ENCODE results near the gene ZRANB3. TPM values are rescaled to one million over a fixed set of nuclear protein-coding genes. Genes with fewer than 3 reads are reported as not detected.

Gene ZRANB3
- polyA plus RNA-seq, 1 donor (not counting 4 experiments of a cell fraction or from before 2014, with no cell fraction given), result 10.6 TPM

DNA sequence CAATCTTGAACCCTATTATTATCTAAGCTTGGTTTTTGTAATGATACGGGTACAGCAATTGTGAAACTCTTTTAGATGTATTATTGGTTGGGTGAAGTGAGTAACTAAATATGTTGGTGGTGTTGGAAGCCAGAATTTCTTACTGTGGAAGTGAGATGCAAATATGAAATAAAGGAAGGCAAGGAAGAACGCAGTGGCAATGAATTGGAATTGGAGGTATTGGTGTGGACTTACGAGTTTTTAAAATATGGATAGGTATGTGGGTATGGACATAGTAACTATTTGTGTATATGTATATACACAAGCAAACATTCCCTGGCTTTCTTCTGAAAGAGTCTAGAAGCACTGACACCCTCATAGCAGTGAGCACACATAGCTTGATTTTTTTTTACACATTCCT, 373.2 kb downstream of the ZRANB3 start:
- no peak overlapping the region for H3K4me2 ChIP-seq (ENCODE audit: control insufficient read depth, extremely low read depth, insufficient read depth, low read depth, low read length)
- H3K9ac ChIP-seq (ENCODE audit: control insufficient read depth, extremely low read depth, insufficient read depth, low read length), result no peak overlapping the region
- DNase-seq (ENCODE audit: low read depth, low spot score) (no peak), FAIRE-seq (no peak)
- dilution Hi-C loops (cut with MboI; ENCODE audit: extremely low pct_ligation_motif_present, low sequenced_read_pairs), result no loop called here
- no peak overlapping the region for H2AFZ ChIP-seq (ENCODE audit: control insufficient read depth, low read length)
- H3K9me1 ChIP-seq (ENCODE audit: control insufficient read depth, extremely low read depth, insufficient read depth, low read length), result no peaks in the 10 kb centered on the region
- no peak for TF ChIP-seq EZH2 (IDR thresholded peaks at IDR 0.05; ENCODE audit: low read length)
- TF ChIP-seq, protein P1, sequence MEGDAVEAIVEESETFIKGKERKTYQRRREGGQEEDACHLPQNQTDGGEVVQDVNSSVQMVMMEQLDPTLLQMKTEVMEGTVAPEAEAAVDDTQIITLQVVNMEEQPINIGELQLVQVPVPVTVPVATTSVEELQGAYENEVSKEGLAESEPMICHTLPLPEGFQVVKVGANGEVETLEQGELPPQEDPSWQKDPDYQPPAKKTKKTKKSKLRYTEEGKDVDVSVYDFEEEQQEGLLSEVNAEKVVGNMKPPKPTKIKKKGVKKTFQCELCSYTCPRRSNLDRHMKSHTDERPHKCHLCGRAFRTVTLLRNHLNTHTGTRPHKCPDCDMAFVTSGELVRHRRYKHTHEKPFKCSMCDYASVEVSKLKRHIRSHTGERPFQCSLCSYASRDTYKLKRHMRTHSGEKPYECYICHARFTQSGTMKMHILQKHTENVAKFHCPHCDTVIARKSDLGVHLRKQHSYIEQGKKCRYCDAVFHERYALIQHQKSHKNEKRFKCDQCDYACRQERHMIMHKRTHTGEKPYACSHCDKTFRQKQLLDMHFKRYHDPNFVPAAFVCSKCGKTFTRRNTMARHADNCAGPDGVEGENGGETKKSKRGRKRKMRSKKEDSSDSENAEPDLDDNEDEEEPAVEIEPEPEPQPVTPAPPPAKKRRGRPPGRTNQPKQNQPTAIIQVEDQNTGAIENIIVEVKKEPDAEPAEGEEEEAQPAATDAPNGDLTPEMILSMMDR (optimal IDR thresholded peaks at IDR 0.05 in 1 of 3, IDR thresholded peaks at IDR 0.05 in 1 of 3, conservative IDR thresholded peaks at IDR 0.05 in 1 of 3; ENCODE audit: extremely low read depth in 1 of 3, insufficient read depth in 2 of 3, low read length in 3 of 3), result no peak
- H3K4me3 ChIP-seq (ENCODE audit: control insufficient read depth in 2 of 3, extremely low read depth in 1 of 3, insufficient read depth in 2 of 3, low read depth in 1 of 3, low read length in 3 of 3), result no peak overlapping the region
- H3K36me3 ChIP-seq (ENCODE audit: control insufficient read depth in 2 of 2, extremely low read depth in 1 of 2, insufficient read depth in 2 of 2, low read length in 2 of 2), result peaks cover 12 to 13% of the 10 kb centered on the region in 2 experiments
- H4K20me1 ChIP-seq (ENCODE audit: control insufficient read depth, extremely low read depth, insufficient read depth, low read length), result peaks cover 4% of the 10 kb centered on the region
- no peak overlapping the region for H3K27ac ChIP-seq (ENCODE audit: control insufficient read depth, insufficient read depth, low read length)
- no peaks in the 10 kb centered on the region for H3K79me2 ChIP-seq (ENCODE audit: control insufficient read depth, insufficient read depth, low read length)
- no peaks in the 10 kb centered on the region for H3K27me3 ChIP-seq (ENCODE audit: control insufficient read depth, extremely low read depth, insufficient read depth, low read length)
- H3K9me3 ChIP-seq (ENCODE audit: control insufficient read depth, low read depth, low read length), result no peaks in the 10 kb centered on the region
- no peaks in the 10 kb centered on the region for H3K4me1 ChIP-seq (ENCODE audit: control insufficient read depth, extremely low read depth, insufficient read depth, low read length)

DNA sequence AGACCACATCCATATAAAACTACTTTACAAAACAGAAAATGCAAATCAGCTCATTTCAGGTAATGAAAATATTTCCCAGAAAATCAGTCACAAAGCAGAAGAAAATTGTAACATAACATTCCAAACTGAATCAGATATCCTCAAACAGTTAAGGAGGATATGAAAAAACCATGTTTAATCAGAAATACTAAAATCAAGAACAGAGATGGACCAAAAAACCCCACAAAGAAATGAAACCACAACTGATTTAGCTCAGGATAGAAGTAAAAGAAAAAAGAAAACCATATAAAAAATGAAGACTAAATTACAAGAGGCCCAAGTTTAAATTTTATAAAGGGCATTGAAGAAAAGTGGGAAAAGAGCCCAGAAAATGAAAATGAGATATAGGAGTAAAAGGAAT, 376.1 kb downstream of the ZRANB3 start:
- no peaks in the 10 kb centered on the region for H3K4me1 ChIP-seq (ENCODE audit: control insufficient read depth, extremely low read depth, insufficient read depth, low read length)
- no peaks in the 10 kb centered on the region for H3K9me3 ChIP-seq (ENCODE audit: control insufficient read depth, low read depth, low read length)
- no peaks in the 10 kb centered on the region for H3K9me1 ChIP-seq (ENCODE audit: control insufficient read depth, extremely low read depth, insufficient read depth, low read length)
- no peaks in the 10 kb centered on the region for H3K79me2 ChIP-seq (ENCODE audit: control insufficient read depth, insufficient read depth, low read length)
- no peak overlapping the region for H3K27ac ChIP-seq (ENCODE audit: control insufficient read depth, insufficient read depth, low read length)
- dilution Hi-C loops (cut with MboI; ENCODE audit: extremely low pct_ligation_motif_present, low sequenced_read_pairs), result no loop called here
- peaks cover 14 to 25% of the 10 kb centered on the region in 2 experiments for H3K36me3 ChIP-seq (ENCODE audit: control insufficient read depth in 2 of 2, extremely low read depth in 1 of 2, insufficient read depth in 2 of 2, low read length in 2 of 2)
- DNase-seq (ENCODE audit: low read depth, low spot score) (no peak), FAIRE-seq (no peak)
- TF ChIP-seq EZH2 (IDR thresholded peaks at IDR 0.05; ENCODE audit: low read length), result no peak
- TF ChIP-seq, protein P1 (optimal IDR thresholded peaks at IDR 0.05 in 1 of 3, IDR thresholded peaks at IDR 0.05 in 1 of 3, conservative IDR thresholded peaks at IDR 0.05 in 1 of 3; ENCODE audit: extremely low read depth in 1 of 3, insufficient read depth in 2 of 3, low read length in 3 of 3), result no peak
- no peak overlapping the region for H3K4me2 ChIP-seq (ENCODE audit: control insufficient read depth, extremely low read depth, insufficient read depth, low read depth, low read length)
- H3K27me3 ChIP-seq (ENCODE audit: control insufficient read depth, extremely low read depth, insufficient read depth, low read length), result no peaks in the 10 kb centered on the region
- H3K9ac ChIP-seq (ENCODE audit: control insufficient read depth, extremely low read depth, insufficient read depth, low read length), result no peak overlapping the region
- no peak overlapping the region for H3K4me3 ChIP-seq (ENCODE audit: control insufficient read depth in 2 of 3, extremely low read depth in 1 of 3, insufficient read depth in 2 of 3, low read depth in 1 of 3, low read length in 3 of 3)
- no peaks in the 10 kb centered on the region for H4K20me1 ChIP-seq (ENCODE audit: control insufficient read depth, extremely low read depth, insufficient read depth, low read length)
- no peak overlapping the region for H2AFZ ChIP-seq (ENCODE audit: control insufficient read depth, low read length)
